NT2/D1 (cell line): ENCODE results near the gene XYLT1.
"Not testable (repeated sequence)": the region's sequence is repeated elsewhere in the genome, so short reads cannot be mapped to it uniquely, and the experiment has no call there.

Experiments
- SUZ12 ChIP-seq: IDR thresholded peaks from 2 replicates; pipeline ENCODE4 v1.6.1; 2011; ENCODE audit not compliant: insufficient read length, insufficient read depth; ENCODE audit errors: extremely low read depth
- YY1 ChIP-seq: IDR thresholded peaks from 2 replicates; pipeline ENCODE4 v1.6.1; 2011; ENCODE audit not compliant: insufficient read length, insufficient read depth
- ZNF274 ChIP-seq: IDR thresholded peaks from 2 replicates; pipeline ENCODE4 v1.6.1; 2011; ENCODE audit warnings: mild to moderate bottlenecking, low read depth, low read length

- TF ChIP-seq SUZ12, ZNF274, YY1: not testable (repeated sequence)
These were observed 164.5 kb downstream of the XYLT1 start for GRCh38 chr16:17306211-17306610.
